Measurements from ENCODE around the gene MMP14. TPM values are rescaled to one million over a fixed set of nuclear protein-coding genes. Genes with fewer than 3 reads are reported as not detected.
"Not testable (repeated sequence)": the region's sequence is repeated elsewhere in the genome, so short reads cannot be mapped to it uniquely, and the experiment has no call there.

Gene MMP14
- total and polyA plus RNA-seq, 2 of the 8 experiments (the other 6 are each of a cell fraction or from before 2014, with no cell fraction given), result 58.2 to 86.8 TPM

DNA sequence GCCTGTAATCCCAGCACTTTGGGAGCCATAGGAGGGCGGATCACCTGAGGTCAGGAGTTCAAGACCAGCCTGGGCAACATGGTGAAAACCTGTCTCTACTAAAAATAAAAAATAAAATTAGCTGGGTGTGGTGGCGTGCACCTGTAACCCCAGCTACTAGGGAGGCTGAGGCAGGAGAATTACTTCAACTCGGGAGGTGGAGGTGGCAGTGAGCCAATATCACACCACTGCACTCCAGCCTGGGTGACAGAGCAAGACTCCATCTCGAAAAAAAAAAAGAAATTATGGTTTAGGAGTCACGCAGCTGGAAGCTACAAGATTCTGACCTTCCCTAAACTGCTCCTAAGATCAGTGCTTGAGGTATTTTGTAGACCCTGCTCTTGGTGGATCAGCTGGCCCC is 42.8 kb upstream of the MMP14 start:
- H4K20me1 ChIP-seq (replicated peaks in 1 of 2; ENCODE audit: control insufficient read depth in 1 of 2, insufficient read depth in 2 of 2, low read length in 2 of 2); H3K27me3 ChIP-seq (replicated peaks in 1 of 4; ENCODE audit: control insufficient read depth in 3 of 4, extremely low read depth in 1 of 4, insufficient read depth in 3 of 4, low read length in 3 of 4); H2BK12ac ChIP-seq (ENCODE audit: low read depth, low read length); H3K27ac ChIP-seq (ENCODE audit: low read depth, low read length); H2BK5ac ChIP-seq (ENCODE audit: low read depth, low read length); H3K36me3 ChIP-seq (ENCODE audit: control insufficient read depth in 2 of 4, insufficient read depth in 4 of 4, low read length in 3 of 4); H3K56ac ChIP-seq (replicated peaks; ENCODE audit: insufficient read length, low read depth, low read length); H3K18ac ChIP-seq (ENCODE audit: extremely low read depth, low read length); H3K4ac ChIP-seq (replicated peaks; ENCODE audit: insufficient read length, low read depth, low read length); H2BK15ac ChIP-seq (ENCODE audit: low read length); H3K79me2 ChIP-seq (ENCODE audit: control insufficient read depth in 1 of 2, insufficient read depth in 2 of 2, low read length in 2 of 2); H3K4me3 ChIP-seq (ENCODE audit: extremely low read depth in 1 of 4, insufficient read depth in 2 of 4, low read depth in 3 of 4, low read length in 4 of 4); H2BK120ac ChIP-seq (replicated peaks; ENCODE audit: low read depth, low read length); POLR2A ChIA-PET (ENCODE audit: partially characterized antibody); DNase-seq (ENCODE audit: low read depth in 1 of 2, low spot score in 2 of 2); H4K5ac ChIP-seq (ENCODE audit: insufficient read length, low read depth, low read length); H3K9me3 ChIP-seq (ENCODE audit: insufficient read depth in 2 of 2, low read depth in 1 of 2, low read length in 1 of 2); H2AFZ ChIP-seq (ENCODE audit: low read length); H2AK5ac ChIP-seq (ENCODE audit: low read depth, low read length); H3K79me1 ChIP-seq (ENCODE audit: low read depth, low read length); FAIRE-seq; H3K9ac ChIP-seq (replicated peaks in 1 of 4; ENCODE audit: extremely low read depth in 1 of 4, low read depth in 3 of 4, low read length in 3 of 4); H4K91ac ChIP-seq (replicated peaks; ENCODE audit: insufficient read length, low read length); H3K23ac ChIP-seq (ENCODE audit: insufficient read length); H3K4me2 ChIP-seq (ENCODE audit: insufficient read depth in 1 of 2, low read depth in 2 of 2, low read length in 2 of 2); H2BK20ac ChIP-seq (ENCODE audit: low read length); H3K23me2 ChIP-seq (ENCODE audit: low read depth, low read length); H3K14ac ChIP-seq (ENCODE audit: insufficient read length); H4K8ac ChIP-seq (ENCODE audit: extremely low read depth, insufficient read depth, low read length): not testable (repeated sequence)
- CTCF ChIA-PET (ENCODE audit: partially characterized antibody), result interaction anchor here (0.6 to 53.1 kb wide), 8 partner anchors 9 to 135 kb away, joined by 3 to 1562 read pairs (median 4); partner anchors contain the start of genes LRP10, MMP14 and REM2
- WGBS, 2 experiments (ENCODE audit: extremely low coverage in 1 of 2, insufficient coverage in 1 of 2, insufficient read length in 1 of 2, insufficient replicate concordance in 2 of 2, low coverage in 1 of 2, low lambda C conversion rate in 2 of 2, missing lambda C conversion rate in 1 of 2), result 79% methylated on average over 5 of the region's 5 CpGs; no CpG with 5 or more reads in 1 of the 2 experiments
- peaks cover 2 to 11% (median 6%) of the 10 kb centered on the region in 4 experiments for H3K4me1 ChIP-seq (replicated peaks in 1 of 4; ENCODE audit: control insufficient read depth in 3 of 4, insufficient read depth in 4 of 4, low read length in 3 of 4)

All from H1 (cell line).